Body of pancreas (tissue), 4 donors: ENCODE results near the gene RAD51B. TPM values are rescaled to one million over a fixed set of nuclear protein-coding genes. Genes with fewer than 3 reads are reported as not detected.

Experiments used
- ATAC-seq: fragments of 150-250 bp; one replicate; pipeline ENCODE4 v1.9.1; 2016
- DNase-seq, 4 donors: peaks; one replicate each; pipeline ENCODE4 v3.0.0-alpha.2; 2019
- H3K27ac ChIP-seq, 4 donors: fragments of 200-600 bp; sonication (generic); 1 replicate in 3 of 4; 2 replicates in 1 of 4; pipeline versions ENCODE4 v1.5.1 to v1.6.1; 2016 to 2019; ENCODE audit warnings: mild to moderate bottlenecking in 1 of 4, mixed read lengths in 1 of 4, moderate library complexity in 1 of 4
- H3K27me3 ChIP-seq, 2 donors: fragments of 200-600 bp; sonication (generic); one replicate each; pipeline ENCODE4 v1.6.0; 2016; ENCODE audit warnings: mild to moderate bottlenecking in 1 of 2
- H3K36me3 ChIP-seq, 2 donors: fragments of 200-600 bp; sonication (generic); replicated peaks in 1 of 2; 2 replicates each; pipeline ENCODE4 v1.5.1; 2016; ENCODE audit warnings: low read depth in 2 of 2; ENCODE audit not compliant: insufficient read depth in 1 of 2
- H3K4me1 ChIP-seq: fragments of 200-600 bp; sonication (generic); one replicate; pipeline ENCODE4 v1.6.0; 2016
- H3K4me3 ChIP-seq, 2 donors: fragments of 200-600 bp; sonication (generic); 1 replicate in 1 of 2; 2 replicates in 1 of 2; pipeline ENCODE4 v1.5.1; 2016 to 2019
- H3K9me3 ChIP-seq, 3 donors: fragments of 200-600 bp; sonication (generic); 1 replicate in 2 of 3; 2 replicates in 1 of 3; pipeline ENCODE4 v1.5.1; 2016
- POLR2A ChIP-seq, 3 donors: fragments of 450-650 bp; IDR thresholded peaks; one replicate each; pipeline ENCODE4 v1.6.1; 2016; ENCODE audit warnings: antibody characterized with exemption in 3 of 3, mild to moderate bottlenecking in 2 of 3
- WGBS, 2 donors: methylation state at CpG; one replicate each; pipeline ENCODE4 v1.1.5; 2017; 5-methylcytosine and 5-hydroxymethylcytosine counted together
- intact Hi-C: fragments of 100-400 bp; cut with DNase I; formaldehyde crosslinking; loops from one replicate; pipeline ENCODE4 v1.15.1; 2023
- total RNA-seq, 2 donors: library from RNA; depleted of rRNA; stranded (reverse); fragments of >200 nt; gene quantifications; one replicate each; pipeline ENCODE4 v1.1.0, GENCODE V29; 2016
- TF ChIP-seq, protein P1 (sequence below), 7 experiments: fragments of 450-650 bp in 4 of 7; fragments of 200-600 bp in 3 of 7; sonication (generic) in 3 of 7; IDR thresholded peaks; one replicate each; pipeline ENCODE4 v1.5.1; 2016 to 2019; ENCODE audit warnings: antibody characterized with exemption in 7 of 7

The RAD51B gene
- total RNA-seq, 2 donors from 2014 or later = 12.2 to 29.6 TPM

- intact Hi-C loops = no loop called here
- TF ChIP-seq, protein P1, sequence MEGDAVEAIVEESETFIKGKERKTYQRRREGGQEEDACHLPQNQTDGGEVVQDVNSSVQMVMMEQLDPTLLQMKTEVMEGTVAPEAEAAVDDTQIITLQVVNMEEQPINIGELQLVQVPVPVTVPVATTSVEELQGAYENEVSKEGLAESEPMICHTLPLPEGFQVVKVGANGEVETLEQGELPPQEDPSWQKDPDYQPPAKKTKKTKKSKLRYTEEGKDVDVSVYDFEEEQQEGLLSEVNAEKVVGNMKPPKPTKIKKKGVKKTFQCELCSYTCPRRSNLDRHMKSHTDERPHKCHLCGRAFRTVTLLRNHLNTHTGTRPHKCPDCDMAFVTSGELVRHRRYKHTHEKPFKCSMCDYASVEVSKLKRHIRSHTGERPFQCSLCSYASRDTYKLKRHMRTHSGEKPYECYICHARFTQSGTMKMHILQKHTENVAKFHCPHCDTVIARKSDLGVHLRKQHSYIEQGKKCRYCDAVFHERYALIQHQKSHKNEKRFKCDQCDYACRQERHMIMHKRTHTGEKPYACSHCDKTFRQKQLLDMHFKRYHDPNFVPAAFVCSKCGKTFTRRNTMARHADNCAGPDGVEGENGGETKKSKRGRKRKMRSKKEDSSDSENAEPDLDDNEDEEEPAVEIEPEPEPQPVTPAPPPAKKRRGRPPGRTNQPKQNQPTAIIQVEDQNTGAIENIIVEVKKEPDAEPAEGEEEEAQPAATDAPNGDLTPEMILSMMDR (IDR thresholded peaks at IDR 0.05) = no peak
- no peak for TF ChIP-seq POLR2A (IDR thresholded peaks at IDR 0.05)
- no peaks in the 10 kb centered on the region for H3K27me3 ChIP-seq
- DNase-seq (no peak), ATAC-seq (no peak)
- no peaks in the 10 kb centered on the region for H3K9me3 ChIP-seq
- no peaks in the 10 kb centered on the region for H3K36me3 ChIP-seq
- H3K4me1 ChIP-seq = peaks cover 95% of the 10 kb centered on the region
- H3K4me3 ChIP-seq = no peak overlapping the region
- 71 to 74% methylated on average over 4 of the region's 4 CpGs for WGBS, 2 donors
- H3K27ac ChIP-seq = peak overlapping the region; percentile 35 to 88 (median 82)
Measured at GRCh38 chr14:68474741-68475140, 655.2 kb downstream of the RAD51B start.

DNA sequence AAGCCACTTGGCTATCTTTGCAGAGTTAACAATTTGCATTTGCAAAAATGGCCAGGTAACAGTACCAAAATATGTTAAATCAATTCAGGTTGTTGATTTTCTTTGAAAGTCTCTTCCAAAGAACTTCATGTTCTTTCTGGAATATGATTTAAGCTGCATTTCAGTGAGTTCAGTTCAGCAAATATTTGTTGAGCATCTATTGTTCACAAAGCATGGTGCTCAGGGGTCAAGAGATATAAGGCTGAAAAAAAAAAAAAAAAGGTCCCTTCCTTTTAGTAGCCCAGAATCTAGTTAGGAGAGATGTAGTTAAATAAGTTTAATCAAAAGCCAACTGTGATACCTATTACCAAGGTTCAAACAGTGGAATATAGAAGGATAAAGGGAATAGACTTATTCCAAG is 656.2 kb downstream of the RAD51B start:
- Histone ChIP-seq H3K27ac (peak overlapping the region; percentile 80 to 88 (median 86)), H3K36me3 (no peaks in the 10 kb centered on the region), H3K4me3 (no peak overlapping the region), H3K9me3 (no peaks in the 10 kb centered on the region), H3K27me3 (no peaks in the 10 kb centered on the region), H3K4me1 (peaks cover 86% of the 10 kb centered on the region)
- intact Hi-C loops = no loop called here
- DNase-seq (no peak), ATAC-seq (peak; percentile 57)
- no peak for TF ChIP-seq POLR2A (IDR thresholded peaks at IDR 0.05)
- TF ChIP-seq, protein P1 (IDR thresholded peaks at IDR 0.05) = no peak

DNA sequence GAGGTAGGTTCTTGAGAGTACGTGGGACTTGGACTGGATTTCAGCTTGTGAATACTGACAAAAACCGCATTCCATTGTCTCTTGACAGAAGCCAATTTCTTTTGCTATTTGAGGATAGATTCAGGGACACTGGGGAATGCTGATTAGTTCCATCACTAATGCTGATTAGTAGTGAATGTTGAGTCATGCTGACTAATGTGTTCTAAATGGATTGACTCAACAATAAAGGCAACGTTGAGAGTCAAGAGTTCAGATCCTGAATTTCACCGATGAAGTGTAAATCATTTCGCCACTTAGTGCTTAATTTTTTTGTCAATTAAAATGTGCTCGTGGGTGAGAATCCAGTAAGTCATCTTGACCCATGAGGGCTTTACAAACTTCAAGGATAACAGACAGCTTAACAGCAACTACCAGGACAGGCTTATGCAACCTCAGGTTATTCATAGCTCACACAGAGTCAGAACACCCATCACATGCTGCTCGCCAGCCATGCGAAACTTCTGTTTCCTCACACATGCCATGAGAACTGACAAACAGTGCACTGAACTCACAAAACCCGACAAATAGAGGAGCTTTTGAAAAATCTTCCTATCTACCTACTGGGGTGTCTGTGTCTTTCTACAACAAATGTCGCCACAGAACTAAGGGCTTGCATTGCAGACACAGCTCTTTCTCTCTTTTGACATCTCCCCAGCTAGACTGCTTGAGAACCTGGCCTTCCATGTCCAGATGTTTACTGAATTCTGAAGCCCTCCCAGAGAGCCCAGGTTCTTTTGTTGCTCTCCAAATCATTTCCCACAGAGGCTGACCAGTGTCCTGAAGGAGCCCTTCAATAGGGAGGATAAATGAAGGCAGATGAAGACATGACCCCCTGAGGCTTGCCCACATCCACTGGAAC is 656.9 kb downstream of the RAD51B start:
- Histone ChIP-seq H3K27me3 (no peaks in the 10 kb centered on the region), H3K36me3 (no peaks in the 10 kb centered on the region), H3K4me1 (peaks cover 81% of the 10 kb centered on the region), H3K4me3 (no peak overlapping the region), H3K9me3 (no peaks in the 10 kb centered on the region), H3K27ac (peak overlapping the region; percentile 80 to 88 (median 86))
- 43 to 53% methylated on average over 10 of the region's 10 CpGs for WGBS, 2 donors
- DNase-seq = peak; percentile 64 to 85 (median 78)
- intact Hi-C loops = no loop called here
- ATAC-seq = peak; percentile 69
- TF ChIP-seq, protein P1 (IDR thresholded peaks at IDR 0.05) = no peak
- TF ChIP-seq POLR2A (IDR thresholded peaks at IDR 0.05) = peak in 2 of 3 donors; percentile 16 to 33

- Histone ChIP-seq H3K4me1 (peaks cover 80% of the 10 kb centered on the region), H3K36me3 (no peaks in the 10 kb centered on the region), H3K27me3 (no peaks in the 10 kb centered on the region), H3K4me3 (no peak overlapping the region), H3K9me3 (no peaks in the 10 kb centered on the region), H3K27ac (peak overlapping the region; percentile 80 to 88 (median 86))
- ATAC-seq = no peak
- DNase-seq = no peak
- TF ChIP-seq POLR2A (IDR thresholded peaks at IDR 0.05) = no peak
- TF ChIP-seq, protein P1 (IDR thresholded peaks at IDR 0.05) = no peak
- 94 to 98% methylated on average over 4 of the region's 4 CpGs for WGBS, 2 donors
- intact Hi-C loops = no loop called here
Measured at GRCh38 chr14:68477110-68477455, 657.5 kb downstream of the RAD51B start.
